Nephron (organoid): ENCODE results near the gene ITPK1.
A peak's percentile ranks its signal among the peaks of the same experiment; 100 is the strongest.

ENCODE experiments used
- H3K27ac Mint-ChIP-seq, 3 experiments: 2 replicates each; pipeline ENCODE4 v1.8.0; 2020; ENCODE audit warnings: mixed read lengths in 3 of 3, mild to moderate bottlenecking in 2 of 3, moderate library complexity in 1 of 3
- H3K27me3 Mint-ChIP-seq: 2 replicates; pipeline ENCODE4 v1.8.0; 2021; ENCODE audit warnings: low read depth, mild to moderate bottlenecking, moderate library complexity, mixed read lengths
- H3K36me3 Mint-ChIP-seq: 2 replicates; pipeline ENCODE4 v1.8.0; 2020; ENCODE audit warnings: low read depth, mixed read lengths
- H3K4me1 Mint-ChIP-seq: 2 replicates; pipeline ENCODE4 v1.8.0; 2020; ENCODE audit warnings: mixed read lengths
- H3K4me3 Mint-ChIP-seq, 3 experiments: 2 replicates each; pipeline ENCODE4 v1.8.0; 2020; ENCODE audit warnings: mild to moderate bottlenecking in 3 of 3, mixed read lengths in 3 of 3, moderate library complexity in 2 of 3
- H3K9me3 Mint-ChIP-seq: 2 replicates; pipeline ENCODE4 v1.8.0; 2020; ENCODE audit warnings: mixed read lengths
- CTCF ChIP-seq, 3 experiments: fragments of 200-600 bp; sonication (generic); IDR thresholded peaks; one replicate each; pipeline ENCODE4 v1.5.0; 2021; ENCODE audit warnings: antibody characterized with exemption in 3 of 3; ENCODE audit not compliant: unreplicated experiment in 3 of 3

ITPK1 gene

GRCh38 chr14:92955381-92955780 is 160.3 kb downstream of the ITPK1 start:
- Mint-ChIP-seq H3K27ac (no peak overlapping the region), H3K27me3 (peaks cover 3% of the 10 kb centered on the region), H3K36me3 (peaks cover 6% of the 10 kb centered on the region), H3K4me3 (no peak overlapping the region), H3K9me3 (no peaks in the 10 kb centered on the region), H3K4me1 (peaks cover 36% of the 10 kb centered on the region)
- TF ChIP-seq CTCF (IDR thresholded peaks at IDR 0.05; ENCODE audit: unreplicated experiment in 3 of 3) = no peak

- Mint-ChIP-seq H3K9me3 (no peaks in the 10 kb centered on the region), H3K4me1 (peaks cover 31% of the 10 kb centered on the region), H3K36me3 (peaks cover 6% of the 10 kb centered on the region), H3K27me3 (peaks cover 3% of the 10 kb centered on the region), H3K27ac (no peak overlapping the region), H3K4me3 (no peak overlapping the region)
- no peak for TF ChIP-seq CTCF (IDR thresholded peaks at IDR 0.05; ENCODE audit: unreplicated experiment in 3 of 3)
These were observed 160.8 kb downstream of the ITPK1 start for GRCh38 chr14:92954933-92955332.

- Mint-ChIP-seq H3K27me3 (no peaks in the 10 kb centered on the region), H3K27ac (no peak overlapping the region), H3K36me3 (peaks cover 6% of the 10 kb centered on the region), H3K9me3 (no peaks in the 10 kb centered on the region), H3K4me3 (no peak overlapping the region), H3K4me1 (peaks cover 17% of the 10 kb centered on the region)
- no peak for TF ChIP-seq CTCF (IDR thresholded peaks at IDR 0.05; ENCODE audit: unreplicated experiment in 3 of 3)
These were observed 162.2 kb downstream of the ITPK1 start for GRCh38 chr14:92953526-92953925.

- Mint-ChIP-seq H3K27me3 (no peaks in the 10 kb centered on the region), H3K4me1 (peaks cover 14% of the 10 kb centered on the region), H3K4me3 (no peak overlapping the region), H3K27ac (no peak overlapping the region), H3K9me3 (no peaks in the 10 kb centered on the region), H3K36me3 (peaks cover 6% of the 10 kb centered on the region)
- no peak for TF ChIP-seq CTCF (IDR thresholded peaks at IDR 0.05; ENCODE audit: unreplicated experiment in 3 of 3)
These were observed 163.0 kb downstream of the ITPK1 start for GRCh38 chr14:92952481-92953298.

- Mint-ChIP-seq H3K4me3 (no peak overlapping the region), H3K27ac (no peak overlapping the region), H3K4me1 (peaks cover 14% of the 10 kb centered on the region), H3K36me3 (peaks cover 6% of the 10 kb centered on the region), H3K9me3 (no peaks in the 10 kb centered on the region), H3K27me3 (no peaks in the 10 kb centered on the region)
- TF ChIP-seq CTCF (IDR thresholded peaks at IDR 0.05; ENCODE audit: unreplicated experiment in 3 of 3) = peak; percentile 92 to 97 (median 93)
These were observed 163.7 kb downstream of the ITPK1 start for GRCh38 chr14:92951912-92952471.

- Mint-ChIP-seq H3K4me3 (no peak overlapping the region), H3K36me3 (peaks cover 4% of the 10 kb centered on the region), H3K4me1 (peaks cover 8% of the 10 kb centered on the region), H3K27ac (no peak overlapping the region), H3K9me3 (no peaks in the 10 kb centered on the region), H3K27me3 (no peaks in the 10 kb centered on the region)
- no peak for TF ChIP-seq CTCF (IDR thresholded peaks at IDR 0.05; ENCODE audit: unreplicated experiment in 3 of 3)
These were observed 164.5 kb downstream of the ITPK1 start for GRCh38 chr14:92951261-92951660.
